Tibial nerve (tissue), 3 donors: ENCODE results near the gene CLASP2.
"Not testable (repeated sequence)": the region's sequence is repeated elsewhere in the genome, so short reads cannot be mapped to it uniquely, and the experiment has no call there.

ENCODE experiments used
- CTCF ChIP-seq, 5 experiments: fragments of 200-600 bp in 3 of 5; fragments of 450-650 bp in 2 of 5; sonication (generic) in 3 of 5; IDR thresholded peaks; one replicate each; pipeline ENCODE4 v1.5.1; 2016 to 2019; ENCODE audit warnings: antibody characterized with exemption in 5 of 5, mild to moderate bottlenecking in 3 of 5, moderate library complexity in 2 of 5
- POLR2A ChIP-seq, 2 donors: fragments of 450-650 bp; IDR thresholded peaks; one replicate each; pipeline ENCODE4 v1.6.1; 2017; ENCODE audit warnings: antibody characterized with exemption in 2 of 2, mild to moderate bottlenecking in 2 of 2, moderate library complexity in 2 of 2

- TF ChIP-seq CTCF, POLR2A (IDR thresholded peaks at IDR 0.05): not testable (repeated sequence)
These were observed 67.0 kb downstream of the CLASP2 start for GRCh38 chr3:33651101-33651500.
